Measurements from ENCODE around the gene APOE.
"Not testable (repeated sequence)": the region's sequence is repeated elsewhere in the genome, so short reads cannot be mapped to it uniquely, and the experiment has no call there.

APOE gene

GRCh38 chr19:44905437-44906160, at the start of gene APOE:
Gene APOE, plus strand, starts transcription at chr19:44905796. Its CDS starts 829 bp downstream, at chr19:44906625.
- DNase-seq, result peak; percentile 32

GRCh38 chr19:44856421-44857083, 49.0 kb upstream of the APOE start:
- DNase-seq, result no peak

- DNase-seq, result no peak
Observed at GRCh38 chr19:44857837-44858236, 47.8 kb upstream of the APOE start.

GRCh38 chr19:44861576-44861975, 44.0 kb upstream of the APOE start:
- DNase-seq, result not testable (repeated sequence)

GRCh38 chr19:44863990-44864389, 41.6 kb upstream of the APOE start:
- DNase-seq, result no peak

GRCh38 chr19:44865196-44865767, 40.3 kb upstream of the APOE start:
- DNase-seq, result no peak

GRCh38 chr19:44866664-44867063, 38.9 kb upstream of the APOE start:
- no peak for DNase-seq

- DNase-seq, result no peak
Observed at GRCh38 chr19:44867578-44867977, 38.0 kb upstream of the APOE start.

GRCh38 chr19:44869733-44870470, 35.7 kb upstream of the APOE start:
- no peak for DNase-seq

GRCh38 chr19:44871809-44872208, 33.8 kb upstream of the APOE start:
- DNase-seq, result no peak

- no peak for DNase-seq
Observed at GRCh38 chr19:44872661-44873060, 32.9 kb upstream of the APOE start.

- no peak for DNase-seq
Observed at GRCh38 chr19:44874317-44874716, 31.3 kb upstream of the APOE start.

GRCh38 chr19:44875666-44876451, 29.7 kb upstream of the APOE start:
- no peak for DNase-seq

- DNase-seq, result no peak
Observed at GRCh38 chr19:44876930-44877535, 28.6 kb upstream of the APOE start.

- no peak for DNase-seq
Observed at GRCh38 chr19:44878120-44878865, 27.3 kb upstream of the APOE start.

GRCh38 chr19:44879309-44880065, 26.1 kb upstream of the APOE start:
- DNase-seq, result no peak

GRCh38 chr19:44882063-44882462, 23.5 kb upstream of the APOE start:
- DNase-seq, result no peak

GRCh38 chr19:44882619-44883397, 22.8 kb upstream of the APOE start:
- DNase-seq, result not testable (repeated sequence)

GRCh38 chr19:44883922-44884321, 21.7 kb upstream of the APOE start:
- DNase-seq, result no peak

GRCh38 chr19:44884566-44884965, 21.0 kb upstream of the APOE start:
- DNase-seq, result no peak

All from DMS53 (cell line).